AG04449 (cell line): ENCODE measurements around the gene ARHGAP31.

Experiments used
- CTCF ChIA-PET: fragments of 350-600 bp; formaldehyde crosslinking; extraction: SDS; loops from one replicate; lab custom pipeline; 2021; ENCODE audit warnings: antibody characterized with exemption; lab: Yijun Ruan, JAX
- POLR2A ChIA-PET: fragments of 400-600, 350-600 bp; formaldehyde crosslinking; extraction: SDS; loops from one replicate; lab custom pipeline; 2020; ENCODE audit warnings: antibody characterized with exemption, inconsistent platforms; lab: Yijun Ruan, JAX
- DNase-seq: peaks from one replicate; pipeline ENCODE4 v3.0.0-alpha.2; 2010; ENCODE audit warnings: low read depth, low spot score
- H3K4me3 ChIP-seq: 2 replicates; pipeline ENCODE4 v1.5.1; 2011; ENCODE audit warnings: low read depth, mild to moderate bottlenecking, control low read depth, low read length
- TF ChIP-seq, protein P1 (sequence below): IDR thresholded peaks from one replicate; pipeline ENCODE4 v1.5.1; 2011; ENCODE audit warnings: mild to moderate bottlenecking, moderate library complexity, low read length, control low read depth, inconsistent platforms; ENCODE audit not compliant: insufficient read depth; ENCODE audit errors: missing control alignments

Gene ARHGAP31

GRCh38 chr3:119457246-119457645, 163.1 kb downstream of the ARHGAP31 start:
- POLR2A ChIA-PET: no interaction called here
- no peak overlapping the region for H3K4me3 ChIP-seq
- TF ChIP-seq, protein P1, sequence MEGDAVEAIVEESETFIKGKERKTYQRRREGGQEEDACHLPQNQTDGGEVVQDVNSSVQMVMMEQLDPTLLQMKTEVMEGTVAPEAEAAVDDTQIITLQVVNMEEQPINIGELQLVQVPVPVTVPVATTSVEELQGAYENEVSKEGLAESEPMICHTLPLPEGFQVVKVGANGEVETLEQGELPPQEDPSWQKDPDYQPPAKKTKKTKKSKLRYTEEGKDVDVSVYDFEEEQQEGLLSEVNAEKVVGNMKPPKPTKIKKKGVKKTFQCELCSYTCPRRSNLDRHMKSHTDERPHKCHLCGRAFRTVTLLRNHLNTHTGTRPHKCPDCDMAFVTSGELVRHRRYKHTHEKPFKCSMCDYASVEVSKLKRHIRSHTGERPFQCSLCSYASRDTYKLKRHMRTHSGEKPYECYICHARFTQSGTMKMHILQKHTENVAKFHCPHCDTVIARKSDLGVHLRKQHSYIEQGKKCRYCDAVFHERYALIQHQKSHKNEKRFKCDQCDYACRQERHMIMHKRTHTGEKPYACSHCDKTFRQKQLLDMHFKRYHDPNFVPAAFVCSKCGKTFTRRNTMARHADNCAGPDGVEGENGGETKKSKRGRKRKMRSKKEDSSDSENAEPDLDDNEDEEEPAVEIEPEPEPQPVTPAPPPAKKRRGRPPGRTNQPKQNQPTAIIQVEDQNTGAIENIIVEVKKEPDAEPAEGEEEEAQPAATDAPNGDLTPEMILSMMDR: no peak
- no peak for DNase-seq
- CTCF ChIA-PET: interaction anchor here (1.1 to 2.7 kb wide), 2 partner anchors 12 to 224 kb away, joined by 3 to 9 read pairs; no protein-coding TSS in a partner anchor

DNA sequence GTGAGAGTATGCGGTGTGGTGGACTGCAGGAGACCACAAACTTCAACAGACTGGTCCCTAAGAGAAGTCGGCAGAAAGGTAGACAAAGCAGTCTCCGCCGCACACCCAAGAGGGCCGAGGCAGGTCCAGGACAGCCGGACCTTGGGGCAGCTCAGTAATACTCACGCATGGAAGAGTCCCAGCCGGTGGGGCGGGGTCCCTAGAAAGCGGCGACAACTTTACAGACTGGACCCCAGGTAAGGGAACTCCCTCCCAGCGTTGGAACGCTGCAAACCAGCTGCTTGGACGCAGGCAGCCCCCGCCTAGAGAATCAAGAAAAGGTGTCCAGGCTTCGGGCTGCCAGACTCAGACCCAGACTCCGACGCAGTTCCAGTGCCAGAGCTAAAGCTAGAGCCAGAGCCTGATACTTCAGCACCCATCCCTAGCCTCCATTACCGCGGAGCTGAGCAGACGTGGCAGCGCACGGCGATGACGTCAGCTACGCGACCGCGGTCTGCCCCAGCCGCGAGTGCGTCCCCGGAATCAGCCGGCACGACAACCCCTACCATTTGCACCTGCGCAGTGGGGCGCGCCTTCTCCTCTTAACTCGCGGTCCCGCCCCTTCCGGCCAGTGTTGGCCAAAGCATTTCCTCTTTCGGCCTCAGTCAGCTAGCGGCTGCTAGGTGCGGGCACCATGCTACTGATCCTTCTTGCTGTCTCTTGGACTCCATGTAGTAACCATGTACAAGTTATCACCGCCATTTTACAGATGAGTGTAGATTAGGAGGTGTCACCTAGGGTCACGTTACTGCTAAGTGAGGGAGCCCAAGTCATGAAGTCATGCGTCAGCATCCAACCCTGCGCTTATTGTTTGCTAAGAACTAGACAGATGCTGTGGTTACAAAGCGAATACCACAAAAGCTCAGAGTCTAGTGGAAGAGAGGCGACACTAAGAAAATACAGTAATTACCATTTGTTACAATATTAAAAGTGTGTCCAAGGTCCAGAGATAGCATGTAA, 169.3 kb downstream of the ARHGAP31 start, which contains the start of gene TMEM39A:
Gene TMEM39A (minus strand): TSS at position 445 of the 999 bp plus-strand sequence. CDS start 1,541 bp downstream, outside the sequence.
- peak within 1 kb of the TSS; percentile 94 for H3K4me3 ChIP-seq
- ChIA-PET POLR2A (interaction anchor here (0.9 to 2.2 kb wide), 5 partner anchors 9 to 631 kb away, joined by 4 to 14 read pairs (median 4); partner anchors contain the start of genes GSK3B and TIMMDC1), CTCF (interaction anchor here (0.6 to 4.8 kb wide), 4 partner anchors 16 to 220 kb away, joined by 3 to 38 read pairs (median 3); partner anchors contain the start of gene TIMMDC1)
- DNase-seq: peak; percentile 89
- TF ChIP-seq, protein P1: no peak

DNA sequence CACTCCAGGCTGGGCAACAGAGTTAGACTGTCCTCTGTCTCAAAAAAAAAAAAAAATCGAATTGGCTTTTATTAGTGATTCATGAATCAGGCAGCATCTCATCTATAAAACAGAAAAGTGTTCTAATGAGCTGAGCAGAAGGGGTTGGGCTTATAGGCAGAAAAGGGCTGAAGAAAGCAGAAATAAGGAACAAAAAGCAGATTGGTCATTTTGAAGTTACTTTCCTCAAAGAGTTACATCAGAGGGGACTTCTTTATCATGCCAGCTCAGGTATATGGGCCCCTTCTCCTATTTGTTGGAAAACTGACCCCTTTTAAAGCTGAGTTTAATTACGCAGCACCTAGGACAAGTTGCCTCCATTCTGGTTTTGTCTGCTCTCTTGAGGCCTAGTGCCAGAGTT, 173.9 kb downstream of the ARHGAP31 start:
- DNase-seq: no peak
- ChIA-PET POLR2A (no interaction called here), CTCF (interaction anchor here (0.6 to 3.8 kb wide), 2 partner anchors 210 to 213 kb away, joined by 3 to 16 read pairs; no protein-coding TSS in a partner anchor)
- TF ChIP-seq, protein P1: no peak
- H3K4me3 ChIP-seq: no peak overlapping the region; the same call in 1 of the 2 replicates

- CTCF ChIA-PET: interaction anchor here (0.8 to 3.8 kb wide), 6 partner anchors 8 to 216 kb away, joined by 3 to 16 read pairs (median 4); no protein-coding TSS in a partner anchor
- DNase-seq: no peak
- POLR2A ChIA-PET: interaction anchor here (0.5 to 1.5 kb wide), 3 partner anchors 25 to 41 kb away, joined by 3 to 4 read pairs (median 3); partner anchors contain the start of gene TIMMDC1
- TF ChIP-seq, protein P1: no peak
- peak overlapping the region; percentile 90 for H3K4me3 ChIP-seq
Observed at GRCh38 chr3:119469418-119470189, 175.4 kb downstream of the ARHGAP31 start.
